Gastrocnemius medialis (tissue), 4 donors: Measurements from ENCODE around the gene ABHD13. TPM values are rescaled to one million over a fixed set of nuclear protein-coding genes. Genes with fewer than 3 reads are reported as not detected.

ENCODE experiments used
- ATAC-seq, 2 donors: fragments of 150-250 bp; one replicate each; pipeline ENCODE4 v1.9.1; 2016
- DNase-seq, 2 donors: peaks; one replicate each; pipeline ENCODE4 v3.0.0-alpha.2; 2019
- H3K27ac ChIP-seq, 4 donors: fragments of 200-600 bp; sonication (generic); 1 replicate in 1 of 4; 2 replicates in 3 of 4; pipeline ENCODE4 v1.5.1; 2016 to 2018; ENCODE audit warnings: mild to moderate bottlenecking in 2 of 4, moderate library complexity in 1 of 4
- H3K27me3 ChIP-seq, 3 donors: fragments of 200-600 bp; sonication (generic) in 2 of 3; 1 replicate in 1 of 3; 2 replicates in 2 of 3; pipeline versions ENCODE4 v1.5.1 to v1.6.0; 2016 to 2019; ENCODE audit warnings: mild to moderate bottlenecking in 1 of 3, moderate library complexity in 1 of 3
- H3K36me3 ChIP-seq, 2 donors: fragments of 200-600 bp; sonication (generic) in 1 of 2; one replicate each; pipeline ENCODE4 v1.5.1; 2017 to 2018
- H3K4me1 ChIP-seq, 2 donors: fragments of 200-600 bp; sonication (generic) in 1 of 2; one replicate each; pipeline ENCODE4 v1.5.1; 2016 to 2017; ENCODE audit warnings: mild to moderate bottlenecking in 2 of 2
- H3K4me3 ChIP-seq, 4 donors: fragments of 200-600 bp; sonication (generic) in 3 of 4; 1 replicate in 1 of 4; 2 replicates in 3 of 4; pipeline ENCODE4 v1.5.1; 2016 to 2019; ENCODE audit warnings: mild to moderate bottlenecking in 2 of 4
- H3K9me3 ChIP-seq, 3 donors: fragments of 200-600 bp; sonication (generic) in 2 of 3; 1 replicate in 1 of 3; 2 replicates in 2 of 3; pipeline ENCODE4 v1.5.1; 2016 to 2019
- POLR2A ChIP-seq, 2 donors: fragments of 450-650 bp; IDR thresholded peaks; one replicate each; pipeline ENCODE4 v1.6.1; 2017; ENCODE audit warnings: antibody characterized with exemption in 2 of 2, mild to moderate bottlenecking in 2 of 2, moderate library complexity in 2 of 2
- in situ Hi-C, 4 donors: fragments of 200-750 bp; cut with MboI; loops; one replicate each; pipeline versions ENCODE4 v1.15.0 to v1.8.0; 2017; ENCODE audit warnings: low sequenced_read_pairs in 4 of 4
- intact Hi-C: fragments of 100-400 bp; cut with DNase I; formaldehyde crosslinking; loops from one replicate; pipeline ENCODE4 v1.15.1; 2023; ENCODE audit warnings: low total_unique reads
- total RNA-seq, 4 donors: library from RNA; depleted of rRNA; stranded (reverse); fragments of >200 nt; gene quantifications; one replicate each; pipeline versions ENCODE4 v1.1.0 to v1.2.3, GENCODE V29; 2016
- TF ChIP-seq, protein P1 (sequence below), 5 experiments: fragments of 450-650 bp in 3 of 5; fragments of 200-600 bp in 2 of 5; sonication (generic) in 2 of 5; IDR thresholded peaks in 4 of 5; conservative IDR thresholded peaks in 1 of 5; 1 replicate in 4 of 5; 2 replicates in 1 of 5; pipeline ENCODE4 v1.5.1; 2016 to 2019; ENCODE audit warnings: antibody characterized with exemption in 5 of 5, mild to moderate bottlenecking in 3 of 5, moderate library complexity in 3 of 5

The ABHD13 gene
- total RNA-seq, 4 donors from 2014 or later = 4.8 to 15.5 (median 6.9) TPM

DNA sequence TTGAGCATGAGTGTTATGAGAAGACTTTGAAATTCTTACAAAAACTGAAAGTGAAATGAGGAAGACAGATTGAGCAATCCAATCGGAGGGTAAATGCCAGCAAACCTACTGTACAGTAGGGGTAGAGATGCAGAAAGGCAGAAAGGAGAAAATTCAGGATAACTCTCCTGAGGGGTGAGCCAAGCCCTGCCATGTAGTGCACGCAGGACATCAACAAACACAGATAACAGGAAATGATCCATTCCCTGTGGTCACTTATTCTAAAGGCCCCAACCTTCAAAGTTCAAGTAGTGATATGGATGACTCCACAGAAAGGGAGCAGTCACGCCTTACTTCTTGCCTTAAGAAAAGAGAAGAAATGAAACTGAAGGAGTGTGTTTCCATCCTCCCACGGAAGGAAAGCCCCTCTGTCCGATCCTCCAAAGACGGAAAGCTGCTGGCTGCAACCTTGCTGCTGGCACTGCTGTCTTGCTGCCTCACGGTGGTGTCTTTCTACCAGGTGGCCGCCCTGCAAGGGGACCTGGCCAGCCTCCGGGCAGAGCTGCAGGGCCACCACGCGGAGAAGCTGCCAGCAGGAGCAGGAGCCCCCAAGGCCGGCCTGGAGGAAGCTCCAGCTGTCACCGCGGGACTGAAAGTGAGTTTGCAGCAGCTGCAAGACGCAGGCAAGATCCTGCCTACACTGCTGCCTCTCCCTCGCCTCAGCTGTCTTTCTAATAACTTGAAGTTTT is 51.6 kb downstream of the ABHD13 start, which contains the start of gene TNFSF13B:
TNFSF13B (plus strand) TSS at position 118 of the 728 bp plus-strand sequence; CDS start at position 296, 178 bp downstream.
- DNase-seq = peak in 1 of 2 donors; percentile 17
- in situ Hi-C loops (no loop called here), intact Hi-C loops (no loop called here)
- H3K9me3 ChIP-seq = no peaks in the 10 kb centered on the region
- H3K4me1 ChIP-seq = peaks cover 0 to 8% of the 10 kb centered on the region in 2 donors
- H3K36me3 ChIP-seq = no peaks in the 10 kb centered on the region
- no peak for TF ChIP-seq POLR2A (IDR thresholded peaks at IDR 0.05)
- TF ChIP-seq, protein P1, sequence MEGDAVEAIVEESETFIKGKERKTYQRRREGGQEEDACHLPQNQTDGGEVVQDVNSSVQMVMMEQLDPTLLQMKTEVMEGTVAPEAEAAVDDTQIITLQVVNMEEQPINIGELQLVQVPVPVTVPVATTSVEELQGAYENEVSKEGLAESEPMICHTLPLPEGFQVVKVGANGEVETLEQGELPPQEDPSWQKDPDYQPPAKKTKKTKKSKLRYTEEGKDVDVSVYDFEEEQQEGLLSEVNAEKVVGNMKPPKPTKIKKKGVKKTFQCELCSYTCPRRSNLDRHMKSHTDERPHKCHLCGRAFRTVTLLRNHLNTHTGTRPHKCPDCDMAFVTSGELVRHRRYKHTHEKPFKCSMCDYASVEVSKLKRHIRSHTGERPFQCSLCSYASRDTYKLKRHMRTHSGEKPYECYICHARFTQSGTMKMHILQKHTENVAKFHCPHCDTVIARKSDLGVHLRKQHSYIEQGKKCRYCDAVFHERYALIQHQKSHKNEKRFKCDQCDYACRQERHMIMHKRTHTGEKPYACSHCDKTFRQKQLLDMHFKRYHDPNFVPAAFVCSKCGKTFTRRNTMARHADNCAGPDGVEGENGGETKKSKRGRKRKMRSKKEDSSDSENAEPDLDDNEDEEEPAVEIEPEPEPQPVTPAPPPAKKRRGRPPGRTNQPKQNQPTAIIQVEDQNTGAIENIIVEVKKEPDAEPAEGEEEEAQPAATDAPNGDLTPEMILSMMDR (IDR thresholded peaks at IDR 0.05 in 4 of 5, conservative IDR thresholded peaks at IDR 0.05 in 1 of 5) = no peak
- no peaks in the 10 kb centered on the region for H3K27me3 ChIP-seq
- ATAC-seq = peak; percentile 33 to 49
- peak within 1 kb of the TSS; percentile 22 to 48 (median 32) for H3K27ac ChIP-seq
- peak within 1 kb of the TSS; percentile 37 to 44 (median 42) for H3K4me3 ChIP-seq

DNA sequence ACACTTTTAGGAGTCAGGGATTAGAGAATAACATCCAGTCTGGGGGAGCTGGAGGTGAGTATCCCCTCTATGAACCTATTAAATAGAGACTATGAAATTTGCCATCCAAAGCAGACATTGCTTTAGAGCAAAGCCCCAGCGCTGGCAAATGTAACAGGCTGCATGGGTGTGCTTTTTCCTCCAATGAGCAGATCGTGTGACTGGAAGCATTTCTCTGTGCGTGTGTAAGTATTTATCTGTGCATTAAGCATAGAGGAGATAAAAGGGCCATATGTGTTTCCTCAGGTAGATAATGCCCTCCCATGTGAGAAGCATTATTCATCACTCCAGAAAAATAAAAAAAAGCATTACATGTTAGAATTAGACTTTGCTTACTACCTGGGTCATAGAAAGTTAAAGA is 52.2 kb downstream of the ABHD13 start:
- intact Hi-C loops (no loop called here), in situ Hi-C loops (no loop called here)
- Histone ChIP-seq H3K36me3 (no peaks in the 10 kb centered on the region), H3K4me1 (peaks cover 0 to 8% of the 10 kb centered on the region in 2 donors), H3K9me3 (no peaks in the 10 kb centered on the region), H3K27me3 (no peaks in the 10 kb centered on the region), H3K27ac (peak overlapping the region in 1 of 4 donors; percentile 35), H3K4me3 (peak overlapping the region; percentile 37 to 44 (median 42))
- no peak for TF ChIP-seq POLR2A (IDR thresholded peaks at IDR 0.05)
- TF ChIP-seq, protein P1 (IDR thresholded peaks at IDR 0.05 in 4 of 5, conservative IDR thresholded peaks at IDR 0.05 in 1 of 5) = no peak
- no peak for DNase-seq
- ATAC-seq = no peak

DNA sequence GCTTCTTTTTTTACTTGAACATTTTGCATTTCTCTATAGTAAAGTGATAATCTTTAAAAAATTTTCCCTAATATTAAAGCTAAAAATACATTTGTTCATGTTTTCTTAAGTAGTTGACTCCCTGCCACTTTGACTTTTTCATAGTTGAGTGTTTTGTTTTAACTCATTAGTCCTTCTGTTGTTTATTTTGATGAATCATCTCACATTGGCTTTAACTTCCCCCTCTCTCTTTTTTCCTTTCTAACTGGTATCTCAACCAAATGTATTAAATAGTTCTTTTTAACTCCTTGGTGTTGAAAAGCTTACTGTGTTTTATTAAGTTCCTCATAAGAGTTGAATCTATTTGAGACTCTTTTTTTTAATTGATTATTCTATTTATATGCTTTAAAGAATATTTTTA is 54.1 kb downstream of the ABHD13 start:
- DNase-seq = no peak
- Histone ChIP-seq H3K36me3 (no peaks in the 10 kb centered on the region), H3K4me3 (no peak overlapping the region), H3K27ac (no peak overlapping the region), H3K27me3 (no peaks in the 10 kb centered on the region), H3K4me1 (peaks cover 11 to 18% of the 10 kb centered on the region in 2 donors), H3K9me3 (no peaks in the 10 kb centered on the region)
- in situ Hi-C loops = no loop called here
- ATAC-seq = no peak
- no peak for TF ChIP-seq POLR2A (IDR thresholded peaks at IDR 0.05)
- TF ChIP-seq, protein P1 (IDR thresholded peaks at IDR 0.05 in 4 of 5, conservative IDR thresholded peaks at IDR 0.05 in 1 of 5) = no peak
- intact Hi-C loops = no loop called here

DNA sequence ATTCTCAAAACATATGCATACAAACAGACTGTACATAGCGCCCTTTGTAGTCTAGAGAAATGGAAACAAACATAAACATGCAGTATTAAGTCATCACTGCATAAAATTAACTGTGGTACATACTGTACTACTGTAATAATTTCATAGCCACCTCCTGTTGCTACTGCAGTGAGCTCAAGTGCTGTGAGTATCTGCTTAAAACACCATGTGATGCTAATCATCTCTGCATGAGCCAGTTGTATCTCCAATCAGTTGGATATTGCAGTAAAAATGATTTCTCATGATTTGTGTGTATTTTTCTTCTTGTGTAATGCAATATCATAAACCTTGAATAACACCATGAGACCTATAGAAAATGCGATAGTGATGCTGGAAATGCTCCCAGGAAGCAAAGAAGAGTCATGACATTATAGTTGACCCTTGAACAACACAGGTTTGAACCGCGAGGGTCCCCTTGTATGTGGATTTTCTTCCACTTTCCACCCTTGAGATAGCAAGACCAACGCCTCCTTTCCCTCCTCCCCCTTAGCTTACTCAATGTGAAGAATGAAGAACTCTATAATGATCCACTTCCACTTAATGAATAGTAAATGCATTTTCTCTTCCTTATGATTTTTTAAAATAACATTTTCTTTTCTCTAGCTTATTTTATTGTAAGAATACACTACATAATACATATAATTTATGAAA is 55.4 kb downstream of the ABHD13 start:
- DNase-seq (no peak), ATAC-seq (no peak)
- Histone ChIP-seq H3K4me3 (no peak overlapping the region), H3K27ac (no peak overlapping the region), H3K4me1 (peaks cover 11 to 18% of the 10 kb centered on the region in 2 donors), H3K9me3 (no peaks in the 10 kb centered on the region), H3K36me3 (no peaks in the 10 kb centered on the region), H3K27me3 (no peaks in the 10 kb centered on the region)
- in situ Hi-C loops = no loop called here
- intact Hi-C loops = no loop called here
- TF ChIP-seq POLR2A (IDR thresholded peaks at IDR 0.05) = no peak
- TF ChIP-seq, protein P1 (IDR thresholded peaks at IDR 0.05 in 4 of 5, conservative IDR thresholded peaks at IDR 0.05 in 1 of 5) = no peak
